ENCODE data around the gene SHLD3.
"Not testable (repeated sequence)": the region's sequence is repeated elsewhere in the genome, so short reads cannot be mapped to it uniquely, and the experiment has no call there.

SHLD3 gene

GRCh38 chr5:65668696-65669095 is 43.9 kb downstream of the SHLD3 start:
- Histone ChIP-seq H3K9me3 (ENCODE audit: severe bottlenecking) (no peaks in the 10 kb centered on the region), H3K4me3 (ENCODE audit: low read depth, low read length) (no peak overlapping the region), H3K27me3 (ENCODE audit: insufficient read depth, low read depth, severe bottlenecking) (no peaks in the 10 kb centered on the region), H3K27ac (no peak overlapping the region), H3K36me3 (peaks cover 30% of the 10 kb centered on the region)
- no peak for TF ChIP-seq CTCF (IDR thresholded peaks at IDR 0.05; ENCODE audit: low read depth, low read length)
- DNase-seq, result no peak

- H3K9me3 ChIP-seq (ENCODE audit: severe bottlenecking), result no peaks in the 10 kb centered on the region
- DNase-seq, result no peak
- no peak overlapping the region for H3K27ac ChIP-seq
- peaks cover 23% of the 10 kb centered on the region for H3K36me3 ChIP-seq
- H3K27me3 ChIP-seq (ENCODE audit: insufficient read depth, low read depth, severe bottlenecking), result no peaks in the 10 kb centered on the region
- H3K4me3 ChIP-seq (ENCODE audit: low read depth, low read length), result no peak overlapping the region
- TF ChIP-seq CTCF (IDR thresholded peaks at IDR 0.05; ENCODE audit: low read depth, low read length), result no peak
Observed at GRCh38 chr5:65672796-65673195, 48.0 kb downstream of the SHLD3 start.

- H3K4me3 ChIP-seq (ENCODE audit: low read depth, low read length), result no peak overlapping the region
- no peak overlapping the region for H3K27ac ChIP-seq
- no peak for TF ChIP-seq CTCF (IDR thresholded peaks at IDR 0.05; ENCODE audit: low read depth, low read length)
- H3K27me3 ChIP-seq (ENCODE audit: insufficient read depth, low read depth, severe bottlenecking), result no peaks in the 10 kb centered on the region
- DNase-seq, result no peak
- H3K36me3 ChIP-seq, result peaks cover 17% of the 10 kb centered on the region
- H3K9me3 ChIP-seq (ENCODE audit: severe bottlenecking), result no peaks in the 10 kb centered on the region
Observed at GRCh38 chr5:65674749-65675148, 49.9 kb downstream of the SHLD3 start.

GRCh38 chr5:65676056-65676455 is 51.2 kb downstream of the SHLD3 start:
- not testable (repeated sequence) for H3K9me3 ChIP-seq (ENCODE audit: severe bottlenecking); DNase-seq; H3K27ac ChIP-seq; H3K27me3 ChIP-seq (ENCODE audit: insufficient read depth, low read depth, severe bottlenecking); H3K4me3 ChIP-seq (ENCODE audit: low read depth, low read length)
- H3K36me3 ChIP-seq, result peaks cover 13% of the 10 kb centered on the region
